Neutrophil (primary cell): ENCODE measurements around the gene HABP2.

Source experiments
- H3K27ac ChIP-seq: fragments of 200-600 bp; sonication (generic); 2 replicates; pipeline ENCODE4 v1.5.1; 2016; ENCODE audit warnings: mild to moderate bottlenecking, moderate library complexity
- H3K27me3 ChIP-seq: fragments of 200-600 bp; sonication (generic); 2 replicates; pipeline ENCODE4 v1.6.0; 2016; ENCODE audit warnings: mild to moderate bottlenecking
- H3K36me3 ChIP-seq: fragments of 200-600 bp; sonication (generic); 2 replicates; pipeline ENCODE4 v1.5.1; 2017
- H3K4me1 ChIP-seq, 2 experiments: fragments of 200-600 bp in 1 of 2; sonication (generic) in 1 of 2; 1 replicate in 1 of 2; 2 replicates in 1 of 2; pipeline versions ENCODE4 v1.5.1 to v1.6.1; 2013 to 2016; ENCODE audit warnings: low read depth in 1 of 2, low read length in 1 of 2, mild to moderate bottlenecking in 1 of 2, moderate library complexity in 1 of 2; ENCODE audit not compliant: control insufficient read depth in 1 of 2, insufficient read depth in 1 of 2
- H3K4me3 ChIP-seq, 2 experiments: fragments of 200-600 bp in 1 of 2; sonication (generic) in 1 of 2; 1 replicate in 1 of 2; 2 replicates in 1 of 2; pipeline ENCODE4 v1.5.1; 2013 to 2016; ENCODE audit warnings: low read depth in 1 of 2, low read length in 1 of 2, mild to moderate bottlenecking in 1 of 2, moderate library complexity in 1 of 2
- H3K9me3 ChIP-seq: fragments of 200-600 bp; sonication (generic); 2 replicates; pipeline ENCODE4 v1.5.1; 2016
- CTCF ChIP-seq: fragments of 200-600 bp; sonication (generic); IDR thresholded peaks from 2 replicates; pipeline ENCODE4 v1.5.1; 2016; ENCODE audit warnings: antibody characterized with exemption

Gene HABP2

GRCh38 chr10:113552701-113553100, at the start of gene HABP2:
Gene HABP2 (plus strand): TSS chr10:113553053. CDS start chr10:113553122, 69 bp downstream.
- H3K9me3 ChIP-seq: no peaks in the 10 kb centered on the region
- H3K4me1 ChIP-seq: no peaks in the 10 kb centered on the region
- TF ChIP-seq CTCF: no peak

GRCh38 chr10:113503930-113504329, 48.9 kb upstream of the HABP2 start:
- H3K4me3 ChIP-seq: no peak overlapping the region
- TF ChIP-seq CTCF: no peak
- no peaks in the 10 kb centered on the region for H3K9me3 ChIP-seq
- peaks cover 4% of the 10 kb centered on the region in 2 experiments for H3K4me1 ChIP-seq
- H3K36me3 ChIP-seq: no peaks in the 10 kb centered on the region
- no peak overlapping the region for H3K27ac ChIP-seq
- H3K27me3 ChIP-seq: no peaks in the 10 kb centered on the region

More at GRCh38 chr10:113552701-113553100, at the start of gene HABP2:
- H3K4me3 ChIP-seq: no peak within 1 kb of the TSS
- H3K27ac ChIP-seq: no peak within 1 kb of the TSS
- peaks cover 24% of the 10 kb centered on the region for H3K27me3 ChIP-seq
- no peaks in the 10 kb centered on the region for H3K36me3 ChIP-seq

GRCh38 chr10:113504423-113504822, 48.4 kb upstream of the HABP2 start:
- no peak for TF ChIP-seq CTCF
- Histone ChIP-seq H3K4me3 (no peak overlapping the region), H3K27ac (no peak overlapping the region), H3K36me3 (no peaks in the 10 kb centered on the region), H3K27me3 (no peaks in the 10 kb centered on the region), H3K4me1 (no peaks in the 10 kb centered on the region), H3K9me3 (no peaks in the 10 kb centered on the region)

- no peak for TF ChIP-seq CTCF
- H3K4me3 ChIP-seq: no peak overlapping the region
- no peaks in the 10 kb centered on the region for H3K4me1 ChIP-seq
- no peaks in the 10 kb centered on the region for H3K36me3 ChIP-seq
- no peaks in the 10 kb centered on the region for H3K27me3 ChIP-seq
- H3K27ac ChIP-seq: no peak overlapping the region
- H3K9me3 ChIP-seq: no peaks in the 10 kb centered on the region
Observed at GRCh38 chr10:113506476-113506875, 46.4 kb upstream of the HABP2 start.

- H3K27ac ChIP-seq: no peak overlapping the region
- H3K4me1 ChIP-seq: no peaks in the 10 kb centered on the region
- TF ChIP-seq CTCF: no peak
- H3K27me3 ChIP-seq: no peaks in the 10 kb centered on the region
- no peak overlapping the region for H3K4me3 ChIP-seq
- H3K9me3 ChIP-seq: no peaks in the 10 kb centered on the region
- no peaks in the 10 kb centered on the region for H3K36me3 ChIP-seq
Observed at GRCh38 chr10:113511419-113511818, 41.4 kb upstream of the HABP2 start.

GRCh38 chr10:113515161-113515560, 37.7 kb upstream of the HABP2 start:
- Histone ChIP-seq H3K9me3 (no peaks in the 10 kb centered on the region), H3K36me3 (no peaks in the 10 kb centered on the region), H3K27me3 (no peaks in the 10 kb centered on the region), H3K27ac (no peak overlapping the region), H3K4me3 (no peak overlapping the region), H3K4me1 (no peaks in the 10 kb centered on the region)
- no peak for TF ChIP-seq CTCF
